H9 (cell line): ENCODE data around the gene TUG1. TPM values are rescaled to one million over a fixed set of nuclear protein-coding genes. Genes with fewer than 3 reads are reported as not detected.

Experiments
- DNase-seq: peaks from one replicate; pipeline ENCODE4 v3.0.0-alpha.2; 2017
- H2AFZ ChIP-seq: one replicate; pipeline ENCODE4 v1.6.1; 2013; ENCODE audit warnings: mild to moderate bottlenecking, low read length, control low read depth, moderate library complexity
- H2AK5ac ChIP-seq: 2 replicates; pipeline ENCODE4 v1.6.1; 2013; ENCODE audit warnings: low read length, control low read depth, mixed read lengths; ENCODE audit not compliant: insufficient read length
- H2BK120ac ChIP-seq: one replicate; pipeline ENCODE4 v1.6.1; 2013; ENCODE audit warnings: low read depth, mild to moderate bottlenecking, low read length, control low read depth, inconsistent platforms; ENCODE audit not compliant: poor library complexity, severe bottlenecking
- H2BK12ac ChIP-seq: 2 replicates; pipeline ENCODE4 v1.6.1; 2013; ENCODE audit warnings: low read length, control low read depth, mixed read lengths, low read depth; ENCODE audit not compliant: insufficient read length
- H2BK15ac ChIP-seq: 2 replicates; pipeline ENCODE4 v1.6.1; 2013; ENCODE audit warnings: low read depth, low read length, control low read depth
- H2BK20ac ChIP-seq: one replicate; pipeline ENCODE4 v1.6.1; 2013; ENCODE audit warnings: low read depth, mild to moderate bottlenecking, low read length, control low read depth, inconsistent platforms; ENCODE audit not compliant: poor library complexity, severe bottlenecking
- H2BK5ac ChIP-seq: 2 replicates; pipeline ENCODE4 v1.6.1; 2013; ENCODE audit warnings: low read length, control low read depth, mixed read lengths; ENCODE audit not compliant: insufficient read length
- H3K14ac ChIP-seq: 2 replicates; pipeline ENCODE4 v1.6.1; 2013; ENCODE audit warnings: low read length, control low read depth; ENCODE audit not compliant: insufficient read depth
- H3K18ac ChIP-seq: 2 replicates; pipeline ENCODE4 v1.6.1; 2013; ENCODE audit warnings: low read depth, mild to moderate bottlenecking, mixed read lengths, low read length, control low read depth; ENCODE audit not compliant: insufficient read length
- H3K23ac ChIP-seq: 2 replicates; pipeline ENCODE4 v1.6.1; 2013; ENCODE audit warnings: low read length, control low read depth, mixed read lengths, low read depth; ENCODE audit not compliant: insufficient read length
- H3K23me2 ChIP-seq: 2 replicates; pipeline ENCODE4 v1.6.1; 2013; ENCODE audit warnings: low read depth, mild to moderate bottlenecking, mixed read lengths, low read length, control low read depth; ENCODE audit not compliant: insufficient read length, poor library complexity, severe bottlenecking
- H3K27ac ChIP-seq: 2 replicates; pipeline ENCODE4 v1.5.1; 2013; ENCODE audit warnings: low read length, control low read depth, mixed read lengths, low read depth; ENCODE audit not compliant: insufficient read length
- H3K27me3 ChIP-seq: 2 replicates; pipeline ENCODE4 v1.6.1; 2013; ENCODE audit warnings: low read length, control low read depth, inconsistent platforms; ENCODE audit not compliant: insufficient read depth
- H3K4ac ChIP-seq: 2 replicates; pipeline ENCODE4 v1.6.1; 2013; ENCODE audit warnings: low read depth, mild to moderate bottlenecking, control low read depth, inconsistent platforms, low read length, moderate library complexity
- H3K4me1 ChIP-seq: 2 replicates; pipeline ENCODE4 v1.6.1; 2013; ENCODE audit warnings: low read length, control low read depth, inconsistent platforms; ENCODE audit not compliant: insufficient read depth
- H3K4me2 ChIP-seq: 2 replicates; pipeline ENCODE4 v1.6.1; 2013; ENCODE audit warnings: low read length, control low read depth, mixed read lengths; ENCODE audit not compliant: insufficient read length, insufficient read depth
- H3K56ac ChIP-seq: 2 replicates; pipeline ENCODE4 v1.6.1; 2013; ENCODE audit warnings: low read depth, mild to moderate bottlenecking, mixed read lengths, low read length, control low read depth; ENCODE audit not compliant: insufficient read length
- H3K79me1 ChIP-seq: 2 replicates; pipeline ENCODE4 v1.6.1; 2013; ENCODE audit warnings: low read depth, mild to moderate bottlenecking, moderate library complexity, low read length, control low read depth, inconsistent platforms; ENCODE audit not compliant: insufficient read depth, poor library complexity, severe bottlenecking
- H3K79me2 ChIP-seq: 2 replicates; pipeline ENCODE4 v1.6.1; 2013; ENCODE audit warnings: low read length, control low read depth, inconsistent platforms; ENCODE audit not compliant: insufficient read depth
- H3K9ac ChIP-seq: 2 replicates; pipeline ENCODE4 v1.6.1; 2013; ENCODE audit warnings: low read length, control low read depth, mixed read lengths; ENCODE audit not compliant: insufficient read length; ENCODE audit errors: extremely low read depth
- H3K9me3 ChIP-seq: one replicate; pipeline ENCODE4 v1.6.1; 2013; ENCODE audit warnings: low read depth, low read length, inconsistent platforms; ENCODE audit not compliant: control insufficient read depth
- H3T11ph ChIP-seq: one replicate; pipeline ENCODE4 v1.6.1; 2013; ENCODE audit warnings: mild to moderate bottlenecking, low read length, control low read depth, inconsistent platforms
- H4K20me1 ChIP-seq: one replicate; pipeline ENCODE4 v1.6.1; 2013; ENCODE audit not compliant: control insufficient read depth, insufficient read length, insufficient read depth
- H4K5ac ChIP-seq: 2 replicates; pipeline ENCODE4 v1.6.1; 2013; ENCODE audit warnings: low read depth, mild to moderate bottlenecking, mixed read lengths, low read length, control low read depth; ENCODE audit not compliant: insufficient read length
- H4K8ac ChIP-seq: replicated peaks from 2 replicates; pipeline ENCODE4 v1.6.1; 2013; ENCODE audit warnings: low read length, control low read depth, mixed read lengths, low read depth; ENCODE audit not compliant: insufficient read length
- H4K91ac ChIP-seq: 2 replicates; pipeline ENCODE4 v1.6.1; 2013; ENCODE audit warnings: low read depth, mild to moderate bottlenecking, moderate library complexity, mixed read lengths, low read length, control low read depth; ENCODE audit not compliant: insufficient read length
- H3K27ac Mint-ChIP-seq, 3 experiments: 2 replicates in 2 of 3; 3 replicates in 1 of 3; pipeline ENCODE4 v1.8.0; 2020 to 2021; ENCODE audit warnings: mixed read lengths in 3 of 3, mild to moderate bottlenecking in 1 of 3, moderate library complexity in 1 of 3
- H3K27me3 Mint-ChIP-seq: 2 replicates; pipeline ENCODE4 v1.8.0; 2021; ENCODE audit warnings: low read depth, mild to moderate bottlenecking, moderate library complexity, mixed read lengths
- H3K36me3 Mint-ChIP-seq, 3 experiments: 2 replicates in 2 of 3; 3 replicates in 1 of 3; pipeline ENCODE4 v1.8.0; 2020 to 2021; ENCODE audit warnings: low read depth in 3 of 3, mixed read lengths in 3 of 3; ENCODE audit not compliant: insufficient read depth in 1 of 3
- H3K4me1 Mint-ChIP-seq, 2 experiments: 2 replicates each; pipeline ENCODE4 v1.8.0; 2020; ENCODE audit warnings: mixed read lengths in 2 of 2
- H3K4me3 Mint-ChIP-seq, 2 experiments: 2 replicates in 1 of 2; 3 replicates in 1 of 2; pipeline ENCODE4 v1.8.0; 2020 to 2021; ENCODE audit warnings: mild to moderate bottlenecking in 2 of 2, mixed read lengths in 2 of 2, moderate library complexity in 1 of 2
- H3K9me3 Mint-ChIP-seq, 2 experiments: 2 replicates in 1 of 2; 3 replicates in 1 of 2; pipeline ENCODE4 v1.8.0; 2020; ENCODE audit warnings: mild to moderate bottlenecking in 2 of 2, mixed read lengths in 2 of 2, moderate library complexity in 1 of 2
- WGBS: extraction: QIAGEN DNeasy Blood & Tissue Kit; methylation state at CpG from one replicate; pipeline ENCODE4 v1.1.7; 2013; ENCODE audit warnings: missing lambda C conversion rate, low lambda C conversion rate, mixed read lengths; ENCODE audit not compliant: insufficient read length; ENCODE audit errors: extremely low coverage; 5-methylcytosine and 5-hydroxymethylcytosine counted together
- total RNA-seq: library from RNA; stranded (reverse); gene quantifications from 2 replicates; pipeline ENCODE4 v1.2.1, GENCODE V29; 2021
- TF ChIP-seq, protein P1 (sequence below): fragments of 200-600 bp; sonication (generic); conservative IDR thresholded peaks from 3 replicates; pipeline ENCODE4 v1.8.0; 2021; ENCODE audit warnings: antibody characterized with exemption, mild to moderate bottlenecking

The TUG1 gene
- total RNA-seq, 1 experiment from 2014 or later: 99.6 TPM

DNA sequence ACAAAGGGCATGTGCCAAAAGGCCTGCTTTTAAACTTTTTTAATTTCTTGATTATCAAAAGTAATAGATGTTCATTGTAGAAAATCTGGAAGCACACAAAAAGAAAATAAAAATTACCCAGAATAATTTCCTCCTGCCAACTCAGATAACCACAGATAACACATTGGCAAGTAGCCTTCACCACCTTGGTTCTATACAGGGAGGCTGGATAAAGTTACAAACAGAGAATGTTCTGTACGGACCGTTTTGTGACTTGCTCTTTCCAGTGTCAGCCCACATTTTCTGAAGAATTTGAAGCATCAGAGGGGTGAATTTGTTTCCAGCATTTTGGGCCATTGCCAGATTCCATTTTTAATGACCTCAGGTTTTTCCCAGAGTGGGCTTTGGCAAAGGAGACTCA lies 23.5 kb downstream of the TUG1 start:
- Histone ChIP-seq H3K4ac (no peak overlapping the region), H3K27ac (no peak overlapping the region), H2BK120ac (no peak overlapping the region), H4K91ac (no peak overlapping the region), H3K27me3 (no peaks in the 10 kb centered on the region), H4K8ac (no peak overlapping the region), H3K14ac (no peak overlapping the region), H3K23ac (no peak overlapping the region), H2BK20ac (no peak overlapping the region), H3K18ac (no peak overlapping the region), H2BK5ac (no peak overlapping the region), H3K9me3 (no peaks in the 10 kb centered on the region), H2BK15ac (no peak overlapping the region), H3K79me1 (no peaks in the 10 kb centered on the region), H4K5ac (no peak overlapping the region), H4K20me1 (no peaks in the 10 kb centered on the region), H3K4me1 (no peaks in the 10 kb centered on the region), H3K56ac (no peak overlapping the region), H3K4me2 (no peak overlapping the region), H2AFZ (no peak overlapping the region), H3K9ac (no peak overlapping the region), H2BK12ac (no peak overlapping the region), H3T11ph (no peak overlapping the region), H2AK5ac (no peak overlapping the region), H3K23me2 (no peaks in the 10 kb centered on the region), H3K79me2 (no peaks in the 10 kb centered on the region)
- no CpG with 5 or more reads among the region's 2 CpGs for WGBS
- DNase-seq: no peak
- Mint-ChIP-seq H3K27ac (no peak overlapping the region), H3K36me3 (peaks cover 3 to 35% (median 10%) of the 10 kb centered on the region in 3 experiments), H3K4me1 (no peaks in the 10 kb centered on the region), H3K4me3 (no peak overlapping the region), H3K27me3 (peaks cover 14% of the 10 kb centered on the region), H3K9me3 (peaks cover 12 to 26% of the 10 kb centered on the region in 2 experiments)
- TF ChIP-seq, protein P1, sequence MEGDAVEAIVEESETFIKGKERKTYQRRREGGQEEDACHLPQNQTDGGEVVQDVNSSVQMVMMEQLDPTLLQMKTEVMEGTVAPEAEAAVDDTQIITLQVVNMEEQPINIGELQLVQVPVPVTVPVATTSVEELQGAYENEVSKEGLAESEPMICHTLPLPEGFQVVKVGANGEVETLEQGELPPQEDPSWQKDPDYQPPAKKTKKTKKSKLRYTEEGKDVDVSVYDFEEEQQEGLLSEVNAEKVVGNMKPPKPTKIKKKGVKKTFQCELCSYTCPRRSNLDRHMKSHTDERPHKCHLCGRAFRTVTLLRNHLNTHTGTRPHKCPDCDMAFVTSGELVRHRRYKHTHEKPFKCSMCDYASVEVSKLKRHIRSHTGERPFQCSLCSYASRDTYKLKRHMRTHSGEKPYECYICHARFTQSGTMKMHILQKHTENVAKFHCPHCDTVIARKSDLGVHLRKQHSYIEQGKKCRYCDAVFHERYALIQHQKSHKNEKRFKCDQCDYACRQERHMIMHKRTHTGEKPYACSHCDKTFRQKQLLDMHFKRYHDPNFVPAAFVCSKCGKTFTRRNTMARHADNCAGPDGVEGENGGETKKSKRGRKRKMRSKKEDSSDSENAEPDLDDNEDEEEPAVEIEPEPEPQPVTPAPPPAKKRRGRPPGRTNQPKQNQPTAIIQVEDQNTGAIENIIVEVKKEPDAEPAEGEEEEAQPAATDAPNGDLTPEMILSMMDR: no peak
